H1 (cell line): ENCODE data around the gene DCP1B. TPM values are rescaled to one million over a fixed set of nuclear protein-coding genes. Genes with fewer than 3 reads are reported as not detected.

Experiments used
- CBX5 ChIP-seq: fragments of 300-800, 300-1000 bp; sonication (generic); IDR thresholded peaks from 2 replicates; pipeline ENCODE4 v1.7.1; 2016; ENCODE audit warnings: antibody characterized with exemption, low read length, low read depth
- CBX8 ChIP-seq: fragments of 300-800, 300-1000 bp; sonication (generic); IDR thresholded peaks from 2 replicates; pipeline ENCODE4 v1.7.1; 2016; ENCODE audit warnings: low read depth, low read length, borderline replicate concordance
- CHD1 ChIP-seq: IDR thresholded peaks from 2 replicates; pipeline ENCODE4 v1.6.1; 2012; ENCODE audit warnings: low read depth, low read length, improper control_type of control experiment
- GTF2F1 ChIP-seq: IDR thresholded peaks from 2 replicates; pipeline ENCODE4 v1.6.1; 2012; ENCODE audit warnings: low read depth, low read length, improper control_type of control experiment, borderline replicate concordance
- RBBP5 ChIP-seq: IDR thresholded peaks from 2 replicates; pipeline ENCODE4 v1.7.1; 2012; ENCODE audit warnings: low read depth, mild to moderate bottlenecking, inconsistent platforms, low read length, moderate library complexity, borderline replicate concordance
- SIN3A ChIP-seq, 2 experiments: IDR thresholded peaks in 1 of 2; conservative IDR thresholded peaks in 1 of 2; 2 replicates each; pipeline ENCODE4 v1.6.1; 2011 to 2012; ENCODE audit warnings: low read length in 2 of 2, improper control_type of control experiment in 1 of 2, low read depth in 1 of 2, mild to moderate bottlenecking in 1 of 2
- SIX5 ChIP-seq: IDR thresholded peaks from 2 replicates; pipeline ENCODE4 v1.6.1; 2011; ENCODE audit warnings: mild to moderate bottlenecking, low read depth, low read length
- polyA plus RNA-seq, 7 experiments: library from polyadenylated mRNA; depleted of rRNA in 3 of 7; stranded (reverse) in 5 of 7; unstranded in 2 of 7; fragments of >200 nt in 5 of 7; fragments of 200-250 nt in 2 of 7; gene quantifications; 1 replicate in 5 of 7; 2 replicates in 1 of 7; 4 replicates in 1 of 7; pipeline versions ENCODE4 v1.2.1 to v1.2.3, GENCODE V29; 2011 to 2013; ENCODE audit warnings: missing spikeins in 2 of 7, mixed read lengths in 2 of 7
- total RNA-seq: library from RNA; stranded (reverse); fragmentation: NEBNext Ultra II Directional; extraction: Animal tissue kit (Norgen Biotek cat#: 25700); gene quantifications from 2 replicates; pipeline ENCODE4 v1.2.1, GENCODE V29; 2021
- TF ChIP-seq, protein P1 (sequence below): IDR thresholded peaks from 2 replicates; pipeline ENCODE4 v1.6.1; 2011; ENCODE audit warnings: low read length, improper control_type of control experiment

The DCP1B gene
- total and polyA plus RNA-seq, 2 of the 8 experiments (the other 6 are each of a cell fraction or from before 2014, with no cell fraction given): 14.8 to 29.0 TPM

DNA sequence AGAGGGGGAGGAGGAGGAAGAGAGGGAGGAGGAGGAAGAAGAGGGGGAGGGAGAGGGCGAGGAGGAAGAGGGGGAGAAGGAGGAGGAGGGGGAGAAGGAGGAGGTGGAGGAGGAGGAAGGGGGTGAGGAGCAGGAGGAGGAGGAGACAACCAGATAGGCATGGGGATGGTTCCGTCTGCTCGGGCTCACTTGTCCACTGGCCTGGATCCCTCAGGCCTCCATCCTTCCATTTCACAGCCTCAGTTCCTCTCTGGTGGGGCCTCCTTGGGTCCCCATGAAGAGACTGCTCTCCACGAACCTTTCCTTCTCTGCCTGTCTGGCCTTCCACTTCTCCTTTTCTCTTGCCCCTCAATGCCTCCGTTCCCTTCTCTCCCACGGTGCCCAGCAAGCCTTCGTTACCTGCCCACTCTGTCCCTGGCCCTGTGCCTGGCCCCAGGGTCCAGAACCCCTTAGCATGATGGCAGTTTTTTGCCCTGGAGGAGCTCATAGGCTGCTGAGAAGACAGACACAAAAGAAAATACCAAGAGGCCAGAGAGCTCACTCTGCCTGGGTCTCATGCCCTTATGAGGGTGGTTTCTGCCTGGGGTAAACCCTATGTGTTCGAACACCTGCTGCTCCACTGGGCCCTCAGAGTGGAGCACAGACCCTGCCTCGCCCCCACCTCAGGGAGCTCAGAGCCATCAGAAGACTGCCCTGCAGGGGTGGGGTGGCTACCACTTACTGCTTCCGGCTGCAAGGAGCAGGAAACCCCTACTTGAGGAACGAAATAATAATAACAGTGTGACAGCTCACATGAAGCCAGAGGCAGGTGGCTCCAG, 74.1 kb downstream of the DCP1B start (continued):
- TF ChIP-seq RBBP5 (no peak), SIN3A (conservative IDR thresholded peaks at IDR 0.05 in 1 of 2, IDR thresholded peaks at IDR 0.05 in 1 of 2; ENCODE audit: low read depth in 1 of 2, low read length in 2 of 2) (no peak), CBX5 (no peak), SIX5 (no peak), CBX8 (no peak), CHD1 (no peak), GTF2F1 (no peak)
- TF ChIP-seq, protein P1, sequence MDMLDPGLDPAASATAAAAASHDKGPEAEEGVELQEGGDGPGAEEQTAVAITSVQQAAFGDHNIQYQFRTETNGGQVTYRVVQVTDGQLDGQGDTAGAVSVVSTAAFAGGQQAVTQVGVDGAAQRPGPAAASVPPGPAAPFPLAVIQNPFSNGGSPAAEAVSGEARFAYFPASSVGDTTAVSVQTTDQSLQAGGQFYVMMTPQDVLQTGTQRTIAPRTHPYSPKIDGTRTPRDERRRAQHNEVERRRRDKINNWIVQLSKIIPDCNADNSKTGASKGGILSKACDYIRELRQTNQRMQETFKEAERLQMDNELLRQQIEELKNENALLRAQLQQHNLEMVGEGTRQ: no peak
